Measurements from ENCODE around the gene DDX52.
A peak's percentile ranks its signal among the peaks of the same experiment; 100 is the strongest.

Gene DDX52

GRCh38 chr17:37571674-37572073, 71.6 kb downstream of the DDX52 start:
- Histone ChIP-seq H3K4me2 (ENCODE audit: low read length) (no peak overlapping the region), H2BK5ac (ENCODE audit: low read depth, low read length, poor library complexity) (no peak overlapping the region), H3K18ac (ENCODE audit: low read length) (no peak overlapping the region), H2BK120ac (ENCODE audit: insufficient read depth, low read length, poor library complexity) (no peak overlapping the region), H3K4me1 (ENCODE audit: control insufficient read depth in 1 of 2, insufficient read depth in 2 of 2, low read length in 2 of 2) (no peaks in the 10 kb centered on the region), H3K14ac (ENCODE audit: low read length) (no peak overlapping the region), H3K79me1 (ENCODE audit: low read length) (no peaks in the 10 kb centered on the region), H4K91ac (ENCODE audit: low read depth, low read length) (no peak overlapping the region), H3K36me3 (ENCODE audit: control insufficient read depth in 1 of 2, insufficient read depth in 2 of 2, low read length in 2 of 2) (peaks cover 15 to 16% of the 10 kb centered on the region in 2 experiments), H3K79me2 (ENCODE audit: control insufficient read depth, insufficient read depth, low read length, poor library complexity) (no peaks in the 10 kb centered on the region), H3K23ac (ENCODE audit: low read length) (no peak overlapping the region), H4K12ac (ENCODE audit: low read depth, low read length) (no peak overlapping the region), H3K4me3 (ENCODE audit: low read depth, low read length) (no peak overlapping the region), H2AFZ (ENCODE audit: insufficient read depth, low read length, poor library complexity) (no peak overlapping the region), H3K9me3 (ENCODE audit: insufficient read depth, low read depth, low read length) (no peaks in the 10 kb centered on the region), H3K27me3 (ENCODE audit: insufficient read depth, low read length) (no peaks in the 10 kb centered on the region), H3K27ac (ENCODE audit: low read depth, low read length) (no peak overlapping the region), H3K4ac (ENCODE audit: low read depth, low read length) (no peak overlapping the region), H2BK12ac (ENCODE audit: low read length) (no peak overlapping the region), H3K9ac (ENCODE audit: low read length) (no peak overlapping the region), H4K8ac (ENCODE audit: low read depth, low read length) (no peak overlapping the region), H2AK5ac (ENCODE audit: low read length) (no peak overlapping the region)
- no CpG with 5 or more reads among the region's 3 CpGs for WGBS (ENCODE audit: extremely low coverage, insufficient coverage, insufficient read length)
- DNase-seq, result no peak

GRCh38 chr17:37570527-37571093, 72.6 kb downstream of the DDX52 start:
- Histone ChIP-seq H3K23ac (ENCODE audit: low read length) (no peak overlapping the region), H3K79me1 (ENCODE audit: low read length) (no peaks in the 10 kb centered on the region), H3K79me2 (ENCODE audit: control insufficient read depth, insufficient read depth, low read length, poor library complexity) (no peaks in the 10 kb centered on the region), H3K27me3 (ENCODE audit: insufficient read depth, low read length) (no peaks in the 10 kb centered on the region), H3K4me3 (ENCODE audit: low read depth, low read length) (no peak overlapping the region), H3K9ac (ENCODE audit: low read length) (no peak overlapping the region), H2AK5ac (ENCODE audit: low read length) (no peak overlapping the region), H4K91ac (ENCODE audit: low read depth, low read length) (no peak overlapping the region), H2BK120ac (ENCODE audit: insufficient read depth, low read length, poor library complexity) (no peak overlapping the region), H2BK12ac (ENCODE audit: low read length) (no peak overlapping the region), H3K4me2 (ENCODE audit: low read length) (no peak overlapping the region), H3K9me3 (ENCODE audit: insufficient read depth, low read depth, low read length) (no peaks in the 10 kb centered on the region), H2AFZ (ENCODE audit: insufficient read depth, low read length, poor library complexity) (no peak overlapping the region), H3K27ac (ENCODE audit: low read depth, low read length) (no peak overlapping the region), H2BK5ac (ENCODE audit: low read depth, low read length, poor library complexity) (no peak overlapping the region), H3K4me1 (ENCODE audit: control insufficient read depth in 1 of 2, insufficient read depth in 2 of 2, low read length in 2 of 2) (no peaks in the 10 kb centered on the region), H4K8ac (ENCODE audit: low read depth, low read length) (no peak overlapping the region), H4K12ac (ENCODE audit: low read depth, low read length) (no peak overlapping the region), H3K14ac (ENCODE audit: low read length) (no peak overlapping the region), H3K4ac (ENCODE audit: low read depth, low read length) (no peak overlapping the region), H3K36me3 (ENCODE audit: control insufficient read depth in 1 of 2, insufficient read depth in 2 of 2, low read length in 2 of 2) (peaks cover 15 to 16% of the 10 kb centered on the region in 2 experiments), H3K18ac (ENCODE audit: low read length) (no peak overlapping the region)
- no CpG with 5 or more reads among the region's 8 CpGs for WGBS (ENCODE audit: extremely low coverage, insufficient coverage, insufficient read length)
- peak; percentile 76 to 83 for DNase-seq

- Histone ChIP-seq H4K12ac (ENCODE audit: low read depth, low read length) (no peak overlapping the region), H4K91ac (ENCODE audit: low read depth, low read length) (no peak overlapping the region), H3K4me2 (ENCODE audit: low read length) (no peak overlapping the region), H3K36me3 (ENCODE audit: control insufficient read depth in 1 of 2, insufficient read depth in 2 of 2, low read length in 2 of 2) (peaks cover 16 to 22% of the 10 kb centered on the region in 2 experiments), H3K4ac (ENCODE audit: low read depth, low read length) (no peak overlapping the region), H2BK5ac (ENCODE audit: low read depth, low read length, poor library complexity) (no peak overlapping the region), H3K4me3 (ENCODE audit: low read depth, low read length) (no peak overlapping the region), H2AFZ (ENCODE audit: insufficient read depth, low read length, poor library complexity) (no peak overlapping the region), H3K18ac (ENCODE audit: low read length) (no peak overlapping the region), H3K9me3 (ENCODE audit: insufficient read depth, low read depth, low read length) (no peaks in the 10 kb centered on the region), H2BK12ac (ENCODE audit: low read length) (no peak overlapping the region), H3K14ac (ENCODE audit: low read length) (no peak overlapping the region), H3K79me2 (ENCODE audit: control insufficient read depth, insufficient read depth, low read length, poor library complexity) (no peaks in the 10 kb centered on the region), H3K23ac (ENCODE audit: low read length) (no peak overlapping the region), H3K27ac (ENCODE audit: low read depth, low read length) (no peak overlapping the region), H3K4me1 (ENCODE audit: control insufficient read depth in 1 of 2, insufficient read depth in 2 of 2, low read length in 2 of 2) (no peaks in the 10 kb centered on the region), H2AK5ac (ENCODE audit: low read length) (no peak overlapping the region), H4K8ac (ENCODE audit: low read depth, low read length) (no peak overlapping the region), H3K27me3 (ENCODE audit: insufficient read depth, low read length) (no peaks in the 10 kb centered on the region), H3K79me1 (ENCODE audit: low read length) (no peaks in the 10 kb centered on the region), H2BK120ac (ENCODE audit: insufficient read depth, low read length, poor library complexity) (no peak overlapping the region), H3K9ac (ENCODE audit: low read length) (no peak overlapping the region)
- no CpG with 5 or more reads among the region's 2 CpGs for WGBS (ENCODE audit: extremely low coverage, insufficient coverage, insufficient read length)
- DNase-seq, result no peak
Measured at GRCh38 chr17:37568350-37569053, 74.7 kb downstream of the DDX52 start.

- H2BK120ac ChIP-seq (ENCODE audit: insufficient read depth, low read length, poor library complexity), result no peak overlapping the region
- H2BK12ac ChIP-seq (ENCODE audit: low read length), result no peak overlapping the region
- no peak overlapping the region for H4K8ac ChIP-seq (ENCODE audit: low read depth, low read length)
- H2AFZ ChIP-seq (ENCODE audit: insufficient read depth, low read length, poor library complexity), result no peak overlapping the region
- no peaks in the 10 kb centered on the region for H3K79me2 ChIP-seq (ENCODE audit: control insufficient read depth, insufficient read depth, low read length, poor library complexity)
- H3K27me3 ChIP-seq (ENCODE audit: insufficient read depth, low read length), result no peaks in the 10 kb centered on the region
- no peaks in the 10 kb centered on the region for H3K9me3 ChIP-seq (ENCODE audit: insufficient read depth, low read depth, low read length)
- H2BK5ac ChIP-seq (ENCODE audit: low read depth, low read length, poor library complexity), result no peak overlapping the region
- no peak overlapping the region for H3K18ac ChIP-seq (ENCODE audit: low read length)
- H3K27ac ChIP-seq (ENCODE audit: low read depth, low read length), result no peak overlapping the region
- H2AK5ac ChIP-seq (ENCODE audit: low read length), result no peak overlapping the region
- no peak overlapping the region for H3K14ac ChIP-seq (ENCODE audit: low read length)
- no peak overlapping the region for H3K4ac ChIP-seq (ENCODE audit: low read depth, low read length)
- no CpG with 5 or more reads among the region's 4 CpGs for WGBS (ENCODE audit: extremely low coverage, insufficient coverage, insufficient read length)
- H3K4me1 ChIP-seq (ENCODE audit: control insufficient read depth in 1 of 2, insufficient read depth in 2 of 2, low read length in 2 of 2), result no peaks in the 10 kb centered on the region
- DNase-seq, result no peak
- peaks cover 16 to 23% of the 10 kb centered on the region in 2 experiments for H3K36me3 ChIP-seq (ENCODE audit: control insufficient read depth in 1 of 2, insufficient read depth in 2 of 2, low read length in 2 of 2)
- H3K4me2 ChIP-seq (ENCODE audit: low read length), result no peak overlapping the region
- no peak overlapping the region for H3K9ac ChIP-seq (ENCODE audit: low read length)
- no peak overlapping the region for H3K4me3 ChIP-seq (ENCODE audit: low read depth, low read length)
- no peak overlapping the region for H3K23ac ChIP-seq (ENCODE audit: low read length)
- no peaks in the 10 kb centered on the region for H3K79me1 ChIP-seq (ENCODE audit: low read length)
- no peak overlapping the region for H4K12ac ChIP-seq (ENCODE audit: low read depth, low read length)
- H4K91ac ChIP-seq (ENCODE audit: low read depth, low read length), result no peak overlapping the region
Measured at GRCh38 chr17:37567538-37567937, 75.7 kb downstream of the DDX52 start.
